ENCODE measurements around the gene ADAR. TPM values are rescaled to one million over a fixed set of nuclear protein-coding genes. Genes with fewer than 3 reads are reported as not detected.

Gene ADAR
- total RNA-seq, 1 donor from 2014 or later: 81.5 TPM

Other genes with a start within 250 kb of the ADAR start
- 5.7 and 10.8 TPM in 2 replicates for gene IL6R, start 202.8 kb downstream of the ADAR start, total RNA-seq
- gene TDRD10, start 106.0 kb downstream of the ADAR start, total RNA-seq: 1.7 and 3.8 TPM in 2 replicates
- gene SHE, start 105.8 kb downstream of the ADAR start, total RNA-seq: 60.6 and 84.6 TPM in 2 replicates
- gene UBE2Q1, start 49.5 kb downstream of the ADAR start, total RNA-seq: 34.9 and 39.6 TPM in 2 replicates
- under 0.01 TPM in 1 of 2 replicates, not detected in the other for gene CHRNB2, start 40.4 kb downstream of the ADAR start, total RNA-seq

Measured in pulmonary artery endothelial cell (primary cell).